ENCODE results near the gene HAUS8. TPM values are rescaled to one million over a fixed set of nuclear protein-coding genes. Genes with fewer than 3 reads are reported as not detected.

The HAUS8 gene
- total RNA-seq, 1 experiment from 2014 or later, result 66.4 TPM

DNA sequence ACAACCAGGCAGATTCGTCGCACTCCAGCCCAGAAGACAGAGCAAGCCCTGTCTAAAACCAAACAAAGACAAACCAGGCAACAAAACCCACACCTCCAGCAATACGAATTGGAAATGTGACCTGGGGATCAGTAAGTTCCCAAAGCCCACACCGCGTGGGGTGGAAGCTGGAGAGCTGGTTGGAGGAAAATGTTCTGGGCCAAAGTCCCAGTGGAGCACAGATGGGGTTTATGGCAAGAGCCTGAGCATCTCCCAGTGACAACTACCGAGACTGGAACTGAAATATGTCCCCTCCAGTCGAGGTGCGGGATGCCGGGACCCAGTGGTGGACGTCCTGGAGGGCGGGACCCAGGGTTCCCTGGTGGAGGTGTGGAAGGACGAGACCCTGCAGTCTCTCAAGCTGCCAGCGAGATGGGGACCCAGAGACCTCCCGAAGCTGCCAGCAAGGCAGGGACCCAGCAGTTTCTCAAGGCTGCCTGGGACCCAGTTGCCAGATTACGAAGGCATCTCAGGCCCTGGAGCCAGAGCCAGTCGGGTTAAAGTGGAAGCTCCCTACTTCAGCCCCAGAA lies 26.3 kb downstream of the HAUS8 start:
- CTCF ChIA-PET, result no interaction called here
- BruUV-seq (replicated peaks), result no TSS peak
- POLR2A ChIA-PET (ENCODE audit: low non-redundant PET), result no interaction called here

DNA sequence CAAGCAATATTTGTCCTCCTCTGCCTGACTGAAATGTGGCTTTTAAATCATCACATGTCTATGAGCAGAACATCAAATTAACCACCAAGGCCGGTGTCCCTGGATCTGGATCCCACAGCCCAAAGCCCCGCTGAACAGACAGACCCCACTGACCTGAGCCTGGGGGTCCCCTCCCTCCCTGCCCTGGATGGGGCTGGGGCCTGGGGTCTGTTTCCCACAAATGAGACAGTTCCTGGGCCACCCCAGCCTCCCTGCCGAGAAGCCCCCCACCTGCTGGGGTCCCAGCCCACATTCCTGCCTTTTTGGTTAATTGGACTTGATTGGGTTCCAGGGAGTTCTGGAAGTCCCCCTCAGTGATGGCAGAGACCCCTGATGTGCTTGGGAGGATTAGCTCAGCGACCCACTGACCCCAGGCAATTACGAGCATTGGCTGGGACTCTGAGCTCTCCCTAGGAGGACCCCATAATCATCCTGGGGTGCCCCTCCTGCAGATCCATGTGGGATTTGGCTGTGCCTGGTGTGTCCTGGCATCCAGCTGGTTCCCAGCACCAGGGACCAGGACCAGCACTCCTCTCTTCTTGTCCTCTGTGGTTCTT lies 29.2 kb downstream of the HAUS8 start:
- Histone ChIP-seq H3K4me3 (ENCODE audit: low read depth, low read length, poor library complexity, severe bottlenecking) (no peak overlapping the region), H3K4me1 (ENCODE audit: insufficient read depth, low read length, poor library complexity, severe bottlenecking) (no peaks in the 10 kb centered on the region), H3K27me3 (replicated peaks; ENCODE audit: insufficient read depth, low read depth, low read length, poor library complexity) (no peaks in the 10 kb centered on the region), H3K36me3 (ENCODE audit: insufficient read depth, low read length, poor library complexity, severe bottlenecking) (peaks cover 19% of the 10 kb centered on the region), H3K27ac (ENCODE audit: low read depth, low read length, poor library complexity, severe bottlenecking) (no peak overlapping the region), H3K9me3 (ENCODE audit: low read depth, low read length, poor library complexity, severe bottlenecking) (no peaks in the 10 kb centered on the region)
- BruUV-seq (replicated peaks), result no TSS peak
- ChIA-PET CTCF (interaction anchor here (0.5 kb wide), 1 partner anchor 813 kb away, joined by 6 read pairs; no protein-coding TSS in a partner anchor), POLR2A (ENCODE audit: low non-redundant PET) (no interaction called here)
- DNase-seq (ENCODE audit: low spot score), result no peak
- TF ChIP-seq CTCF (conservative IDR thresholded peaks at IDR 0.05; ENCODE audit: low read depth, low read length), result no peak
- no peak for TF ChIP-seq EZH2 (IDR thresholded peaks at IDR 0.05; ENCODE audit: borderline replicate concordance, low read depth, low read length, poor library complexity, severe bottlenecking)
- intact Hi-C loops (cut with micrococcal nuclease; ENCODE audit: unreplicated experiment), result no loop called here

More for the DNA sequence above, 26.3 kb downstream of the HAUS8 start:
- no peak for DNase-seq (ENCODE audit: low spot score)
- no peak overlapping the region for H3K27ac ChIP-seq (ENCODE audit: low read depth, low read length, poor library complexity, severe bottlenecking)
- peaks cover 47% of the 10 kb centered on the region for H3K36me3 ChIP-seq (ENCODE audit: insufficient read depth, low read length, poor library complexity, severe bottlenecking)
- intact Hi-C loops (cut with micrococcal nuclease; ENCODE audit: unreplicated experiment), result no loop called here
- TF ChIP-seq EZH2 (IDR thresholded peaks at IDR 0.05; ENCODE audit: borderline replicate concordance, low read depth, low read length, poor library complexity, severe bottlenecking) (no peak), CTCF (conservative IDR thresholded peaks at IDR 0.05; ENCODE audit: low read depth, low read length) (no peak)
- no peaks in the 10 kb centered on the region for H3K9me3 ChIP-seq (ENCODE audit: low read depth, low read length, poor library complexity, severe bottlenecking)
- H3K4me3 ChIP-seq (ENCODE audit: low read depth, low read length, poor library complexity, severe bottlenecking), result no peak overlapping the region
- no peaks in the 10 kb centered on the region for H3K4me1 ChIP-seq (ENCODE audit: insufficient read depth, low read length, poor library complexity, severe bottlenecking)
- H3K27me3 ChIP-seq (replicated peaks; ENCODE audit: insufficient read depth, low read depth, low read length, poor library complexity), result no peaks in the 10 kb centered on the region

DNA sequence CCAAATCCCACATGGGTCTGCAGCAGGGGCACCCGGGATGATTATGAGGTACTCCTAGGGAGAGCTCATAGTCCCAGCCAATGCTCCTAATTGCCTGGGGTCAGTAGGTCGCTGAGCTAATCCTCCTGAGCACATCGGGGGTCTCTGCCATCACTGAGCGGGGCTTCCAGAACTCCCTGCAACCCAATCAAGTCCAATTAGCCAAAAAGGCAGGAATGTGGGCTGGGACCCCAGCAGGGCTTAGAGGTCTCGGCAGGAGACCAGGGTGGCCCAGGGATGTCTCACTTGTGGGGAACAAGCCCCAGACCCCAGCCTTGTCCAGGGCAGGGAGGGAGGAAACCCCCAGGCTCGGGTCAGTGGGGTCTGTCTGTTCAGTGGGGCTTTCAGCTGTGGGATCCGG lies 31.5 kb downstream of the HAUS8 start:
- intact Hi-C loops (cut with micrococcal nuclease; ENCODE audit: unreplicated experiment), result no loop called here
- ChIA-PET CTCF (interaction anchor here (0.5 kb wide), 1 partner anchor 272 kb away, joined by 7 read pairs; no protein-coding TSS in a partner anchor), POLR2A (ENCODE audit: low non-redundant PET) (no interaction called here)
- no peak overlapping the region for H3K27ac ChIP-seq (ENCODE audit: low read depth, low read length, poor library complexity, severe bottlenecking)
- H3K27me3 ChIP-seq (replicated peaks; ENCODE audit: insufficient read depth, low read depth, low read length, poor library complexity), result no peaks in the 10 kb centered on the region
- no peaks in the 10 kb centered on the region for H3K9me3 ChIP-seq (ENCODE audit: low read depth, low read length, poor library complexity, severe bottlenecking)
- TF ChIP-seq EZH2 (IDR thresholded peaks at IDR 0.05; ENCODE audit: borderline replicate concordance, low read depth, low read length, poor library complexity, severe bottlenecking), result no peak
- no peak overlapping the region for H3K4me3 ChIP-seq (ENCODE audit: low read depth, low read length, poor library complexity, severe bottlenecking)
- H3K4me1 ChIP-seq (ENCODE audit: insufficient read depth, low read length, poor library complexity, severe bottlenecking), result no peaks in the 10 kb centered on the region
- peaks cover 1% of the 10 kb centered on the region for H3K36me3 ChIP-seq (ENCODE audit: insufficient read depth, low read length, poor library complexity, severe bottlenecking)
- BruUV-seq (replicated peaks), result no TSS peak
- no peak for DNase-seq (ENCODE audit: low spot score)

All from A673 (cell line).